Astrocyte (in vitro differentiated cells and primary cell): ENCODE data around the gene NFAT5.

Experiments
- CTCF ChIP-seq: IDR thresholded peaks from 2 replicates; pipeline ENCODE4 v1.5.1; 2011; ENCODE audit warnings: low read depth, mild to moderate bottlenecking, inconsistent platforms, low read length, moderate library complexity; ENCODE audit not compliant: insufficient read depth
- EZH2 ChIP-seq: IDR thresholded peaks from 2 replicates; pipeline ENCODE4 v1.6.1; 2012; ENCODE audit warnings: mild to moderate bottlenecking, low read length, inconsistent platforms; ENCODE audit not compliant: insufficient read depth

- no peak for TF ChIP-seq CTCF
- TF ChIP-seq EZH2, result no peak
These were observed 128.2 kb downstream of the NFAT5 start for GRCh38 chr16:69693916-69694315.
